HUES6 (cell line): ENCODE results near the gene DVL2.
"Not testable (repeated sequence)": the region's sequence is repeated elsewhere in the genome, so short reads cannot be mapped to it uniquely, and the experiment has no call there.

ENCODE experiments used
- H3K27ac ChIP-seq: 2 replicates; pipeline ENCODE4 v1.7.0; 2013; ENCODE audit warnings: low read depth, mild to moderate bottlenecking, low read length, inconsistent platforms
- H3K27me3 ChIP-seq: 2 replicates; pipeline ENCODE4 v1.6.1; 2013; ENCODE audit warnings: low read length; ENCODE audit not compliant: control insufficient read depth, insufficient read depth
- H3K36me3 ChIP-seq: 2 replicates; pipeline ENCODE4 v1.6.1; 2013; ENCODE audit warnings: low read length; ENCODE audit not compliant: control insufficient read depth, insufficient read depth
- H3K4me1 ChIP-seq: 2 replicates; pipeline ENCODE4 v1.6.1; 2013; ENCODE audit warnings: low read length; ENCODE audit not compliant: control insufficient read depth, insufficient read depth
- H3K4me3 ChIP-seq: 2 replicates; pipeline ENCODE4 v1.5.1; 2013; ENCODE audit warnings: low read depth, low read length
- H3K9ac ChIP-seq: one replicate; pipeline ENCODE4 v1.6.1; 2013; ENCODE audit warnings: mild to moderate bottlenecking, low read length
- H3K9me3 ChIP-seq: 2 replicates; pipeline ENCODE4 v1.6.1; 2013; ENCODE audit warnings: low read depth, low read length; ENCODE audit not compliant: control insufficient read depth, insufficient read depth

Gene DVL2

DNA sequence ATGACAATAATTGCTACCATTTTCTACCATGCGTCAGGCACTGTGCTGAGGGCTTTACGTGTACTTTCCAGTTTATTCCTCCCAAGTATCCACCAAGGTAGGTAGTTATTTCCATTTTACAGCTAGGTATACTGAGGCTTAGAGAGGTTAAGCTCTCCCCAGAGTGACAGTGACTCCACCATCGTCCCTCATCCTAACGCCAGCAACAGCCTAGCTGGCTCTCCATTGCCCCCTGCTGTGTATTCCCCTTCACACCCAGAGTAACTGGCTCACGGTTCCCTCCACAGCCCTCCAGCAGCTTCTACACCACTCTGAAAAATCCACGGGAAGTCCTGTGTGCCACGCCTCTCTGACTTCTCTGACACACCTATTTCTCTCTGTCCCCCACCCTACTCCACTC lies 48.1 kb downstream of the DVL2 start:
- no peak overlapping the region for H3K4me3 ChIP-seq
- no peak overlapping the region for H3K27ac ChIP-seq

DNA sequence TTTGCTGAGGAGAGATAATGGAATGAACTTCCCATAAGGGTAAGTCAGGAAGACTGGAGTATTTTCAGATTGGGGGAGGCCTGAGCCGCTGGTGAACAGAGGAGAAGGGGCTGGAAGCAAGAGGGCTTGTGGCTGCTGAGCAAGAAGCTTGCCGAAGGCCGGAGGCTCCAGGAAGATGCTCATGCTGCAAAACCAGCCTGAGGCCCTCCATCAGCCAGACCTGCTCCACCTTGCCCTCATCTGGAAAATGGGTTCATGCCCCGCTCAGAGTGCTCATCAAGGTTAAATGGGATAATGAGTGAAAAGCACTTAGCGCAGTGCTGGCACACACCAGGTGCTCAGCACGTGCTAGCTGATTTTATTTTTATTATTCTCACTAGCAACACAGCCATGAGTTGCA lies 49.7 kb downstream of the DVL2 start:
- no peak overlapping the region for H3K27ac ChIP-seq
- H3K9ac ChIP-seq = no peak overlapping the region
- H3K36me3 ChIP-seq = no peaks in the 10 kb centered on the region
- no peaks in the 10 kb centered on the region for H3K4me1 ChIP-seq
- H3K4me3 ChIP-seq = no peak overlapping the region
- no peaks in the 10 kb centered on the region for H3K27me3 ChIP-seq
- no peaks in the 10 kb centered on the region for H3K9me3 ChIP-seq

More for the DNA sequence above, 48.1 kb downstream of the DVL2 start:
- Histone ChIP-seq H3K36me3 (peaks cover 7% of the 10 kb centered on the region), H3K9me3 (no peaks in the 10 kb centered on the region), H3K27me3 (no peaks in the 10 kb centered on the region), H3K4me1 (no peaks in the 10 kb centered on the region), H3K9ac (no peak overlapping the region)

DNA sequence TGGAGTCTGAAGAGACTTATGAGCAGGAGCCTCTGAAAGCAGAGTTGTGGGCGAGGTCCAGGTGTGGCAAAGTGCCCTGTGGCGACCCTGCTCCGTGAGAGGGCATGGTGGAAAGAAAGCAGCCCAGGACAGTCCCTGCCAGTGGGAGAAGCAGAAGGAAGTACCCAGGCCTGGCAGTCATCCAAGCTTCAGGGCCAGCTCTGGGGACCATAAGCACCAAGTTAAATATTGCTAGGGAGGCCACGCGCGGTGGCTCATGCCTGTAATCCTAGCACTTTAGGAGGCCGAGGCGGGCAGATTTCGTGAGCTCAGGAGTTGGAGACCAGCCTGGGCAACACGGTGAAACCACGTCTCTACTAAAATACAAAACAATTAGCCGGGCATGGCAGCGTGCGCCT lies 50.2 kb downstream of the DVL2 start:
- no peak overlapping the region for H3K9ac ChIP-seq
- H3K27ac ChIP-seq = no peak overlapping the region
- no peaks in the 10 kb centered on the region for H3K36me3 ChIP-seq
- no peaks in the 10 kb centered on the region for H3K4me1 ChIP-seq
- H3K27me3 ChIP-seq = no peaks in the 10 kb centered on the region
- no peak overlapping the region for H3K4me3 ChIP-seq
- no peaks in the 10 kb centered on the region for H3K9me3 ChIP-seq

DNA sequence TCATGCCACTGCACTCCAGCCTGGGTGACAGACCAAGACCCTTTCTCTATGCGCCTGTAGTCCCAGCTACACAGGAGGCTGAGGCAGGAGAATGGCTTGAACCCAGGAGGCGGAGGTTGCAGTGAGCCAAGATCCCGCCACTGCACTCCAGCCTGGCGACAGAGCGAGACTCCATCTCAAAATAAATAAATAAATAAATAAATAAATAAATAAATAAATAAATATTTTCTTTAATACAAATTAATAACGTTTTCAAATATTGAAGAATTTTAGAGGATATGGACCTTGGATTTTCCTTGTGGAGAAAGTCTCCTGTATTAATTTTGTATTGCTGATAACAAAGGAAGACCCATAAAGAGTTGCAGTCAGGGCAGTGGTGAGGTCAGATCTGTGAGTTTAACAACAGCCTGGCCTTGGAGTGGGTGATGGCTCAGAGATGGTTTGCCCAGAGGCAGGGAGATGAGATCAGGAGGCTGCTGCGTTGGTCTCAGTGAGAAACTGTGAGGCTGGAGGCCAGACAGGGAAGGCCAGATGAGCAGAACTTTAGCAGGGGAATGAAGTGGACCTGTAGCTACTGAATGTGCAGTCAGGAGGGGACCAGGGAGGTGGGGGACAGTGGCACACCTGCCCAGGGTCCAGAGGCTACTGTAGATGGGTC lies 50.8 kb downstream of the DVL2 start:
- Histone ChIP-seq H3K27ac (no peak overlapping the region), H3K36me3 (no peaks in the 10 kb centered on the region), H3K9ac (no peak overlapping the region), H3K9me3 (no peaks in the 10 kb centered on the region), H3K4me3 (no peak overlapping the region), H3K4me1 (no peaks in the 10 kb centered on the region), H3K27me3 (no peaks in the 10 kb centered on the region)

DNA sequence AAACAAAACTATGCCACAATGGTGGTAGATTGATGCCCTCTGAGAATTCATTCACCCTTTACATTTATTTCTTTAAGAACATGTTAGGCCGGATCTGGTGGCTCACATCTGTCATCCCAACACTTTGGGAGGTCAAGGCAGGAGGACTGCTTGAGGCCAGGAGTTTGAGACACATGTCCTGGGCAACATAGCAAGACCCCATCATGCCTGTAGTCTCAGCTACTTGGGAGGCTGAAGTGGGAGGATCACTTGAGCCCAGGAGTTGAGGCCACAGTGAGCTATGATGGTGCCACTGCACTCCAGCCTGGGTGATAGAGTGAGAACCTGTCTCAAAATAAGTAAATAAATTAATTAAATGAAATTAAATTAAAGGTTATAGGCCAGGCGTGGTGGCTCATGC lies 52.2 kb downstream of the DVL2 start:
- not testable (repeated sequence) for H3K36me3 ChIP-seq, H3K9ac ChIP-seq, H3K27ac ChIP-seq, H3K4me1 ChIP-seq, H3K9me3 ChIP-seq, H3K27me3 ChIP-seq, H3K4me3 ChIP-seq

DNA sequence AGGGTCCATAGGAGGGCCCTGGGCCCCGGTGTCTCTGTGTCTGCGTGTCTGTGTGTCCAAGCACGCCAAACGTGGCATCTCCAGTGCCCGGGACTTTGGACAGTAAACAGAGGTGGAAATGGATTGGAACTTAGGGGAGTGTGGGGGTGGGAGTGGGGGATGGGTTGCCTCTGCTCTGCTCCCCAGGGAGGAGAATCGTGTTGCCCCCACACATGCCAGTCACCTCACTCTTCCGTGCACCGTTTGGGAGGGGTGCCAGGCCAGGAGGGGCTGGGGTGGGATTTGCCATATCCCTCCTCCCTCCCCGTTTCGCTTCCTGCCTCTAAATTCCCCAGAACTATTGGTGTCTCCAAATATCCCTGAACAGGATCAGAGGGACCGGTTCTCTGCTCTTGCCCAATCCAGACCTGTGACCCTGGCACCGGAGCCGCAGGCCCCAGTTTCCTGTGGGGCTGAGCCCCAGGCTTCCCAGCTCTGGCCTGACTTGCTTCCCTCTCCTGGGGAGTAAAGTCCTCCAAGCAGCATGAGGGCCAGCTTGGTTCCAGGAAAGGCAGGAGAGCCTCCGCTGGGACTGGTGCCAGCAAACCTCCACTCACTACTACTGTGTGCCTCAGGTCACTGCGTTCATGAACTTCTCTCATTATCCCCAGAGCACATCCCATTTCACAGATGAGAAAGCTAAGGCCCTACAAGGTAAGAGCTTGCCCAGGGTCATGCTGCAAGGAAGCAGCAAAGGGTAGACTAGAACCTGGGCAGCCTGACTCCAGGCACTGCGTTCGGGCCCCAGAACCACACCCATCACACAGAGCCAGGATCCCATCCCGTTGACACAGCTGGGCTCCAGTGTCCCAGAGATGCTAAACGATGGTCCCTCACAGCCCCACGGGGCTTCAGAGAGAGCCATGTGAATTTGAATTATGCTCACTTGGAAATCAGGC lies 54.7 kb downstream of the DVL2 start, which contains the start of gene ASGR1:
TSS of gene ASGR1 (minus strand) at position 54 of the 938 bp plus-strand sequence. CDS start 807 bp downstream, outside the sequence.
- H3K27ac ChIP-seq = no peak within 1 kb of the TSS
- H3K4me3 ChIP-seq = peak within 1 kb of the TSS; percentile 68
- H3K27me3 ChIP-seq = peaks cover 25% of the 10 kb centered on the region
- H3K9ac ChIP-seq = peak within 1 kb of the TSS; percentile 35
- peaks cover 6% of the 10 kb centered on the region for H3K4me1 ChIP-seq
- no peaks in the 10 kb centered on the region for H3K36me3 ChIP-seq
- H3K9me3 ChIP-seq = no peaks in the 10 kb centered on the region

DNA sequence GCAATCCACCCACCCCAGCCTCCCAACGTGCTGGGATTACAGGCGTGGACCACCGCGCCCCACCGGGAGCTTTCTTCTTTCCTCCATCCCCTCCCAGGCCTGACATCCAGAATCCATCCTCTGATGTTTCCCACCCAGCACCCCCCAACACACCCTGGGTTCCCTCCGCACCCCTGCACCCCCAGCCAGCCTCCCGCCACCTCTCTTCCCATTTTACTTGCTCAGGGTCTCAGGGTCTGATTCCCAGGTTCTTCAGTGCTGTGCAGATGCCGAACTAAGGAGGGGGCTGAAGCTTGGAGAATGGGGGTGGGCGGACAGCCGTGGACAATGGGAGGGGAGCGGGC lies 55.4 kb downstream of the DVL2 start:
- Histone ChIP-seq H3K9ac (no peak overlapping the region), H3K4me1 (peaks cover 6% of the 10 kb centered on the region), H3K36me3 (no peaks in the 10 kb centered on the region), H3K27me3 (peaks cover 30% of the 10 kb centered on the region), H3K9me3 (no peaks in the 10 kb centered on the region), H3K27ac (no peak overlapping the region), H3K4me3 (no peak overlapping the region)

DNA sequence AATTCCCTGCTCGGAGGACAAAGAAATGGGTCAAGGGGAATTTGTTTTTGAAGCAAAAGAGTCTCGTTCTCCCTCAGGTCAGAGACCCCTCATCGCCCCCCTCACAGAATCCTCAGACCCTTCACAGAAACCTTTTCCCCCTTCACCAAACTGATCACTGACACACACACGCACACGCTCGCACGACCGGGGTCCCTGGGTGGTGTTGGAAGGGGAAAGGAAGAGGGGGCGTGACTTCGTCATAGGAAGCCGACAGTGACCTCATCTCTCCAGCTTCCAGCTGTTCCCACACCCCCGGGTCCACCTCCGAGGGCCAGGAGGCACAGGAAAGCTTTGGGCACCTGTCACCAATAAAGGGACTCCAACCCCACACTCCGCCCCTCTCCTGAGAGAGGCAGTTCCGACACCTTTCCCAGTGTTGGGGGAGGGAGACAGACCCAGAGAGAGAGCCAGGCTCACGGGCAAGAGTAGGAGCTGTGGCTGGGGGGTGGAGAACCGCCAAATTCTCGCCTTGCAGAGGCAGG lies 56.3 kb downstream of the DVL2 start:
- H3K9me3 ChIP-seq = no peaks in the 10 kb centered on the region
- peak overlapping the region; percentile 68 for H3K4me3 ChIP-seq
- no peak overlapping the region for H3K27ac ChIP-seq
- peak overlapping the region; percentile 35 for H3K9ac ChIP-seq
- H3K36me3 ChIP-seq = no peaks in the 10 kb centered on the region
- peaks cover 6% of the 10 kb centered on the region for H3K4me1 ChIP-seq
- H3K27me3 ChIP-seq = peaks cover 35% of the 10 kb centered on the region

DNA sequence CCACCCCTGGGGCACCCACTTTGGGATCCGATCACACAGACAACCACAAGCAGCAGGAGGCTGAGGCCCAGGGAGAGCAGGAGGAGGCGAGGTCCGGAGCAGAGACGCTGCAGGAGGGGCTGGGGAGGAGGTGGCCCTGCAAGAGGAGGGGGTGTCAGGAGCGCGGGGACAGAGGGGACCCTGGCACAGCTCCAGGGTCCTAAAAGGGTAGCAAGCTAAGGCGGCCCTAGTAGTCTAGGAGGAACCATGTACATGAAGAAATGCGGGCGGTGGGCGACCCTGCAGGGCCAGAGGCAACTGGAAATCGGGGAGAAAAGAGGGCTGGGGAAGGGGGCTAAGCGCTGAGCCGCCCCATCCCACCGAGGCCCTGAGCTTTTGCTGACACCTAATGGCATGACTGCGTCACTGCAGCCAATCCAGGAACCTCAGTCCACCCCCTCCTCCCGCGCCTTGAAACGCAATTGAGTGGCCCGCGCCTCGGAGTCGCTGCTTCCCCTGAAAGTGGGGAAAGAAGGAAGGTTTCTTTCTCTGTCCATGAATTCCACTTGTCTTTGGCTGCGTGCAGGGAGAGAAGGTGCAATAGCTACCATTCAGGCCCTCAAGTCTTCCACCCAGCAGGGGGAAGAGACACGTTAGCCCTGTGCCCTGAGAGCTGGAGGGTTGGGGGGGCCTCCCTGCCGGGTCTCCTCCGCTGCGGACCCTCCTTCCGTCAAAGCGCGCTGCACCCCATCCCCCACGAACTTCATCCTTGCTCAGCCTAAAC lies 56.9 kb downstream of the DVL2 start:
- Histone ChIP-seq H3K4me1 (peaks cover 6% of the 10 kb centered on the region), H3K27me3 (peaks cover 35% of the 10 kb centered on the region), H3K4me3 (peak overlapping the region; percentile 68), H3K27ac (no peak overlapping the region), H3K9me3 (no peaks in the 10 kb centered on the region), H3K36me3 (no peaks in the 10 kb centered on the region), H3K9ac (peak overlapping the region; percentile 35)

DNA sequence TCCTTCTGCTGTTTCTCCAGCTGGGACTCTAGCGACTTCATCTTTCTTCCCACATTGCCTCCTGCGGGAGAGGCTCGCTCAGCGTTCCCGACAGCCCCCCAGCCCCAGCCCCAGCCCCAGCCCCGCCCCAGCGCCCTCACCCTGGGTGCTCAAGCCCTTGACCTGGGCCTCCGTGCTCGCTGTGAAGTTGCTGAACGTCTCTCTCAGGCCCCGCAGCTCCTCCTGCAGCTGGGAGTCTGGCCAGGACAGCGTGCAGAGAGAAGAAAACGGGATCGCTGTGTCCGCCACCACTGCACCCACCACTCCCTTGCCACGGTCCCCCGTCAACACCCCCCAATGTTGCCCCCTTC lies 57.5 kb downstream of the DVL2 start:
- H3K9ac ChIP-seq = peak overlapping the region; percentile 34
- H3K4me1 ChIP-seq = peaks cover 6% of the 10 kb centered on the region
- peak overlapping the region; percentile 68 for H3K4me3 ChIP-seq
- peaks cover 35% of the 10 kb centered on the region for H3K27me3 ChIP-seq
- no peaks in the 10 kb centered on the region for H3K9me3 ChIP-seq
- H3K36me3 ChIP-seq = no peaks in the 10 kb centered on the region
- H3K27ac ChIP-seq = no peak overlapping the region
